ENCODE results near the gene RHBDD2. TPM values are rescaled to one million over a fixed set of nuclear protein-coding genes. Genes with fewer than 3 reads are reported as not detected.
"Not testable (repeated sequence)": the region's sequence is repeated elsewhere in the genome, so short reads cannot be mapped to it uniquely, and the experiment has no call there.

Gene RHBDD2
- total RNA-seq, 2 experiments from 2014 or later = 21.7 to 23.1 TPM

DNA sequence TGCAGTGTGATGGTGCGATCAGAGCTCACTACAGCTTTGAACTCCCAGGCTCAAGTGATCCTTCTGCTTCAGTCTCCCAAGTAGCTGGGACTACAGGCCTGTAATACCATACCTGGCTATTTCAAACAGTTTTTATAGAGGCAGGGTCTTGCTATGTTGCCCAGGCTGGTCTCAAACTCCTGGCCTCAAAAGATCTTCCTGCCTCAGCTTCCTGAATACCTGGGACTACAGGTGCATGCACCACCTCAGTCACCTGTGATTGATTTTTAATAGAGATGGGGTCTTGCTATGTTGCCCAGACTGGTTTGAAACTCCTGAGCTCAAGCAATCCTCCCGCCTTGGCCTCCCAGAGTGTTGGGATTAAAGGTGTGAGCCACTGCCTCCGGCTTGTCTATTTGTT, 38.8 kb upstream of the RHBDD2 start:
- Mint-ChIP-seq H3K4me3 (no peak overlapping the region), H3K36me3 (ENCODE audit: low read depth) (no peaks in the 10 kb centered on the region), H3K4me1 (ENCODE audit: low read depth) (peaks cover 13% of the 10 kb centered on the region), H3K9me3 (no peaks in the 10 kb centered on the region), H3K27ac (no peak overlapping the region), H3K27me3 (no peaks in the 10 kb centered on the region)
- intact Hi-C loops (cut with micrococcal nuclease) = no loop called here
- ATAC-seq (no peak), DNase-seq (no peak)
- TF ChIP-seq, protein P1, sequence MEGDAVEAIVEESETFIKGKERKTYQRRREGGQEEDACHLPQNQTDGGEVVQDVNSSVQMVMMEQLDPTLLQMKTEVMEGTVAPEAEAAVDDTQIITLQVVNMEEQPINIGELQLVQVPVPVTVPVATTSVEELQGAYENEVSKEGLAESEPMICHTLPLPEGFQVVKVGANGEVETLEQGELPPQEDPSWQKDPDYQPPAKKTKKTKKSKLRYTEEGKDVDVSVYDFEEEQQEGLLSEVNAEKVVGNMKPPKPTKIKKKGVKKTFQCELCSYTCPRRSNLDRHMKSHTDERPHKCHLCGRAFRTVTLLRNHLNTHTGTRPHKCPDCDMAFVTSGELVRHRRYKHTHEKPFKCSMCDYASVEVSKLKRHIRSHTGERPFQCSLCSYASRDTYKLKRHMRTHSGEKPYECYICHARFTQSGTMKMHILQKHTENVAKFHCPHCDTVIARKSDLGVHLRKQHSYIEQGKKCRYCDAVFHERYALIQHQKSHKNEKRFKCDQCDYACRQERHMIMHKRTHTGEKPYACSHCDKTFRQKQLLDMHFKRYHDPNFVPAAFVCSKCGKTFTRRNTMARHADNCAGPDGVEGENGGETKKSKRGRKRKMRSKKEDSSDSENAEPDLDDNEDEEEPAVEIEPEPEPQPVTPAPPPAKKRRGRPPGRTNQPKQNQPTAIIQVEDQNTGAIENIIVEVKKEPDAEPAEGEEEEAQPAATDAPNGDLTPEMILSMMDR (IDR thresholded peaks at IDR 0.05) = no peak
- ChIA-PET CTCF (no interaction called here), POLR2A (no interaction called here)

DNA sequence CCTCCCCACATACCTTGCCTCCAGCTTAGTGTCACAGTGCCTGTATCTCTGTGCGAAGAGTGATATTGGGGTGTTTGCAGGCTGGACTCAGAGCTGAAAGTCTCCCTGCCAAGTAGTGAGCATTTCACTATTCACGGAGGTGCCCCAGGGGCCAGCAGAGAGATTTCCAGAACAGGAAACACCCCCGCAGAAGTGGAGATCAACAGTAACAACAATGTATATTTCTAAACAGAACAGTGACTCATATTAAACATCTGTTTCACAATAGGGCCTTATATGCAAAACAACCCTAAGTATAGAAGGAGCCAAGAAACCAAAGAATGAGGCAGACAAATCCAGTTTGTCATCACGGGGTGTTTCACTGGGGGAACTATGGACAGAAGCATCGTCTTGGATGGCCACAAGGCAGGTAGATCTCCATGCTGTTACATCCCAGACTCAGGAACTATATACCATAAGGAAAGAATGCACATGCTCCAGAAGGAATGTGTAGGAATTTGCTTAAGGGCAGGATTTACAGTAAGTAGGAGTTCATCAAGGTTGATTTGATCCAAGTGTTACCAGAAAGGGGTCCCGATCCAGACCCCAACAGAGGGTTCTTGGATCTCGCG, 35.9 kb upstream of the RHBDD2 start:
- Mint-ChIP-seq H3K4me3 (peak overlapping the region; percentile 11), H3K4me1 (ENCODE audit: low read depth) (peaks cover 13% of the 10 kb centered on the region), H3K27ac (peak overlapping the region; percentile 85), H3K9me3 (no peaks in the 10 kb centered on the region), H3K27me3 (no peaks in the 10 kb centered on the region), H3K36me3 (ENCODE audit: low read depth) (no peaks in the 10 kb centered on the region)
- CTCF ChIA-PET = interaction anchor here (1.9 kb wide), 1 partner anchor 177 kb away, joined by 9 read pairs; no protein-coding TSS in a partner anchor
- ATAC-seq (peak; percentile 91), DNase-seq (peak; percentile 74)
- POLR2A ChIA-PET = interaction anchor here (0.7 to 1.1 kb wide), 3 partner anchors 11 to 244 kb away, joined by 3 to 4 read pairs (median 3); no protein-coding TSS in a partner anchor
- intact Hi-C loops (cut with micrococcal nuclease) = no loop called here
- TF ChIP-seq, protein P1 (IDR thresholded peaks at IDR 0.05) = no peak

- TF ChIP-seq, protein P1 (IDR thresholded peaks at IDR 0.05) = no peak
- ATAC-seq = no peak
- Mint-ChIP-seq H3K36me3 (ENCODE audit: low read depth) (no peaks in the 10 kb centered on the region), H3K9me3 (no peaks in the 10 kb centered on the region), H3K27me3 (no peaks in the 10 kb centered on the region), H3K4me1 (ENCODE audit: low read depth) (peaks cover 13% of the 10 kb centered on the region), H3K27ac (no peak overlapping the region), H3K4me3 (no peak overlapping the region)
- ChIA-PET POLR2A (interaction anchor here (1.0 to 1.1 kb wide), 2 partner anchors 10 to 244 kb away, joined by 3 to 4 read pairs; no protein-coding TSS in a partner anchor), CTCF (no interaction called here)
- no peak for DNase-seq
- intact Hi-C loops (cut with micrococcal nuclease) = no loop called here
These were observed 35.2 kb upstream of the RHBDD2 start for GRCh38 chr7:75843613-75844116.

DNA sequence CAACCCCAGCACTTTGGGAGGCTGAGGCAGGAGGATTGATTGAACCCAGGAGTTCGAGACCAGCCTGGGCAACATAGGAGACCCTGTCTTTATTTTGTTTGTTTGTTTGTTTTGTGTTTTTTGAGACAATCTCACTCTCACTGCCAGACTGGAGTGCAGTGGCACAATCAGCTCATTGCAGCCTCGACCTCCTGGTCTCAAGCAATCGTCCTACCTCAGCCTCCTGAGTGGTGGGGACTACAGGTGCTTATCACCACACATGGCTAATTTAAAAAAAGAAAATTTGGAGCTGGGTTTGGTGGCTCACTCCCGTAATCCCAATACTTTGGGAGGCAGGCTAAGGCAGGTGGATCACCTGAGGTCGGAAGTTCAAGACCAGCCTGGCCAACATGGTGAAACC, 34.7 kb upstream of the RHBDD2 start:
- no peak overlapping the region for H3K27ac Mint-ChIP-seq
- H3K36me3 Mint-ChIP-seq (ENCODE audit: low read depth) = no peaks in the 10 kb centered on the region
- intact Hi-C loops (cut with micrococcal nuclease) = no loop called here

GRCh38 chr7:75845132-75845531, 33.7 kb upstream of the RHBDD2 start:
- CTCF ChIA-PET; H3K9me3 Mint-ChIP-seq; ATAC-seq; H3K27me3 Mint-ChIP-seq; H3K27ac Mint-ChIP-seq; POLR2A ChIA-PET; intact Hi-C loops (cut with micrococcal nuclease); DNase-seq; H3K4me3 Mint-ChIP-seq; H3K36me3 Mint-ChIP-seq (ENCODE audit: low read depth): not testable (repeated sequence)
- H3K4me1 Mint-ChIP-seq (ENCODE audit: low read depth) = peaks cover 13% of the 10 kb centered on the region

More for the DNA sequence above, 34.7 kb upstream of the RHBDD2 start:
- TF ChIP-seq, protein P1 (IDR thresholded peaks at IDR 0.05) = no peak
- Mint-ChIP-seq H3K4me1 (ENCODE audit: low read depth) (peaks cover 13% of the 10 kb centered on the region), H3K9me3 (no peaks in the 10 kb centered on the region), H3K4me3 (no peak overlapping the region), H3K27me3 (no peaks in the 10 kb centered on the region)
- ChIA-PET POLR2A (interaction anchor here (1.0 to 1.1 kb wide), 2 partner anchors 9 to 245 kb away, joined by 3 to 4 read pairs; no protein-coding TSS in a partner anchor), CTCF (no interaction called here)
- DNase-seq = no peak
- no peak for ATAC-seq
